NCI-H1092 treated with DMSO at 0.1 percent for 48 hours (cell line): ENCODE results near the gene DIO3.

Experiments
- DNase-seq: peaks from one replicate; lab custom pipeline; 2025; lab: John Stamatoyannopoulos, UW

Gene DIO3

DNA sequence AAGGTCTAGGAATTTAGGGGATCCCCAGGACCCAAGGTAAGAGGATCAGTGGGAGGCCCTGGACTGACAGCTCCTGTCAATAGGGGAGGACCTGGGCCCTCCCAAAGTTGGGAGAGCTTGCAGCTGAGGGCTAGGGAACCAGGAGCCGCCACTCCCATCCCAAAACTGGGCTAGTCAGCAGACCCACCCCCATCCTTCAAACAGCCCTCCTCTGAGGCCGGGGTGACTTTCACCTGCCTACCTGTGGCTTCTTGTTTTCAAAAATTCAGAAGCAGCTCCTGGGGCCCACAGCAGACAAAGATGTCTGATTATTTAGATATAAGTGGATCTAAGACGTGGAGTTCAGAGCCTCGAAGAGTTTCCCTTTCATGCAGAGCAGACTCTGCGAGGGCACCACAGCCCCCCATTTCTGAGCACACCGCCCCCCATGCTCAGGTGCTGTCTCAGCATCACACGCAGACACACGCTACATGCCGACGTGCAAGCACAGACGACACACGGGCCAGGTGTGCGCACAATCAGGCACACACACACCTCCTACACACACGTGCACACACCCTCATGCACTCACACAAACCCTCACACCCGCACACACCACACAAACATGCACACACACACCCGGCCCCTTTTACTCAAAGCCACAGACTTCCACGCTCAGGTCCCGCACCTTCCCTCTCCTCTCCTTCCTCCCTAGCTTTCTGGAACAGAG lies 21.9 kb downstream of the DIO3 start:
- DNase-seq: no peak

DNA sequence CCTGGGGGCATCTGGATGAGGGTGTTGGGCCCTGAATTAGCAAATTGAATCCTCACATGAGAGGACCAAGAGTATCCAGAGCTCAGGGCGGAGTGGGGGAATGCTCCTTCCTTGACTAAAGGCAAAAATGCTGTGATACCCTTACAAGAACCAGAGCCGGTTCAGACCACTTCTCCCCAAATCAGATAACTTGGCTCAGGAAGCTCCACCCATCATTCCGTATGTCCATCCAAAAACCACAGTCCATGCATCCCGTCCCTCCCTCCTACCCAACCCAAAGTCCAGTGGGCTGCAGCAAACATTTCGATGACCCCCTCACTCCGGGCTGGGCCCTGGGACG lies 22.4 kb downstream of the DIO3 start:
- DNase-seq: no peak

DNA sequence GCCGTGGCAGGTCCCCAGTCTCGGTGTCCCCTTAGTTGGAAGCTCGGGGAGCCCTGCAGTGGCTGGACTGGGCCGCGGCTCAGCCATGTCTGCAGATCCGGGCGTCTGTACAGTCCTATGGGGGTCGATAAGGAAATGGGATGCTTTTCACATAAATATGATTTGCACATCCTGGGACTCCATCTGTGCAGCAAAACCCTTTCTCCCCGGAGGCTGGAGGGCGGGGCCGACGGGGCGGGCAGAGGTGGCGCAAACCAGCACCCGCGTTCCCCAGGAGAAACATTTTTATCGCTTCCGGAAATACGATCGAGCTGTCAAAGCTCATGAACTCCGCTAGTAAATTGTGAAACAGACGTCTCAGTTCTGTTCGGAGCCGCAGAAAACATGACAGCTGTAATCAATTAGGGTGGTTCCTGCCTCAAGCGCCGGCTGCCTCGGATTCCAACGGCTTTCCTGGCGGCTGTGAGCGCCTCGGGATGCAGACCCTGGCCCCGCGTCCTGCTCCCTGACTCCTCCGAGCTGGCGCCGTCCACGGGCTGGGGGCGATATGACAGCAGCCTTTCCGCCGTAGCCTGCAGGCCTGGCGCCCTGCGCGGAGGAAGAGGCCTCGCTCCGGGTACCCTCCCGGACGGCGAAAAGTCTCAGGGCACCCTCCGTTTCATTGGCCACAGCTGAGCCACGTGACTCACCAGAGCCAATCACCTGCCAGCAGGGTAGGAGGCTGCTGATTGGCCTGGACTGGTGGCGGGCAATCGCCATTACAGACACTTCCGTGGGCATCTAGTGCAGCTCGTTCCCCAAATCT lies 23.0 kb downstream of the DIO3 start:
- no peak for DNase-seq

DNA sequence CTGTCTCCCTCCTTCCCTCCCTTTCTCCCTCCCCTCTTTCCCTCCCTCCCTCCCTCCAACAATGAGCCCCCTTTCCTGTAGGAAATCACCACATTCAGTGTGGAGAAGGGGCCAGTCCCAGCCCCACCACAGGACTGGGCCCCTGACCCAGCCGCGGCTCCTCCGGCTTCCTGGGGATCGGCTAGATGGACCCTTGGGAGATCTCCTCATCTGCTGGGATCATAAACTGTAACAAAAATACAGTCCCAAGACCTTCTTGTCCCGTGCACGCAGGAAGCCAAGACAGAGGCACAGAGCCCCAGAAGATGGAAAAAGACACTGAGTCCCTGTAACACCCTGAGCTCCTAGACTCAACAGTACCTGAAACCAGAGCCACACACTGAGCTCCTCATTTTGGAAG lies 23.9 kb downstream of the DIO3 start:
- DNase-seq: no peak

DNA sequence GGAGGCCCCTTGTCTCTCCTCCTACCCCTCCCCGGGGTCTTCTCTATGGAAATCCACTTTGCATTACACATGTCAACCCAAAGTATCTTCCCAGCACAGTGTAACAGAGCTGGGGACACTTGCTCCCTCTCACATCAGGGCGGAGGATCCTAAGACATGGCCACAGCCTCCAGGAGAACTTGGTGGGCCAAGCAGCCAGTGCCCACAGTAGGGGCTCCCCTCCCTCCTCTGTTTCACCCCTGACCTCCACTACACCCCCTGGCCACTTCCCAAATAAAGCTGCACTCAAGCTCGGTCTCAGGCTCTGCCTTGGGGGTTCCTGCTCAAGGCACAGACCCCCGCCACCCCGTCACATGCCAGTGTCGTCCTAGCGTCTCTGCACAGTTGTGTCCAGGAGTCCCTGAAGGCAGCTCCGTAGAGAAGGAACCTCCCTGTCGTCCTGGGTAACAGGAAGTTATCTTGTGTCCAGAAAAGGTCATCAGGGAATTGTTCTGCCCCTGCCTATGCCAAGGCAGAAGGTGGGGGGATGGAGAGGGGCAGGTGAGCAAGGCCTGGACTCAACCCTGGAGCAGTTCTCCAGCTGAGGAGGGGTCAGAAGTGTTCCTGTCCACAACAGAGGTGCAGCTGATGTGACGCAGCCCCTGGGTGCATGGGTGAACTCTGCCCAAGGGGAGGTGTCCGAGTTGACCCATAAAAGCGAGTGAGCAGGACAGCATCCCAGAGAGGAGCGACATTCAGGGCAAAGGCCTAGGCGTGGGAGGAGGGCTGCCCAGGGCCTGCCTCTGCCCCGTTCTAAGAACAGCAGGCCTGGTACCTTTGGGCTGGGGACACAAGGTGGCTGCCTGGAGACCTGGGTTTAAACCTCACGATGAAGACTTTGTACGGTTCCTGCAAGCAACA lies 25.5 kb downstream of the DIO3 start:
- no peak for DNase-seq

DNA sequence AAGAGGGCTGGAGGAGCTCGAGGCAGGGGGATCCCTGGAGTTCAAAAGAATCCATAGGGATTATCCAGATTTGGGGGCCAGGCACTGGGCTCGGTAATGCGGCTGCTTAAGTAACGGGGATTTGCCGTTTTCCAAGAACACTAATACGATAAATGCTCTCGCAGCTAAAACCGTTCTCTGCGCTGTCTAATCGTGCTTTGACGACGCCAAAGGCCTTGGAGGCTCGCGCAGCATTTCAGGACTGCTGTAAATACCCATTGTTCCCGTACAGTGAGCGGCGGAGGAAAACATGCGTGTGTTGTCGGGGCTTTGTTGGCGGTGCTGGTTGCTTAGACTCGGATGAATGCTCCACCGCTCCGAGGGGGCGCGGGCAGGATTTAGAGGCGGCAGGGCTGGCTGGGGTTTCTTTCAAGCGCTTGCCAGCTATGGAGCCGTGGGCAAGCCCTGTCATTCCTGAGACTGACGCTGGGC lies 26.2 kb downstream of the DIO3 start:
- no peak for DNase-seq

DNA sequence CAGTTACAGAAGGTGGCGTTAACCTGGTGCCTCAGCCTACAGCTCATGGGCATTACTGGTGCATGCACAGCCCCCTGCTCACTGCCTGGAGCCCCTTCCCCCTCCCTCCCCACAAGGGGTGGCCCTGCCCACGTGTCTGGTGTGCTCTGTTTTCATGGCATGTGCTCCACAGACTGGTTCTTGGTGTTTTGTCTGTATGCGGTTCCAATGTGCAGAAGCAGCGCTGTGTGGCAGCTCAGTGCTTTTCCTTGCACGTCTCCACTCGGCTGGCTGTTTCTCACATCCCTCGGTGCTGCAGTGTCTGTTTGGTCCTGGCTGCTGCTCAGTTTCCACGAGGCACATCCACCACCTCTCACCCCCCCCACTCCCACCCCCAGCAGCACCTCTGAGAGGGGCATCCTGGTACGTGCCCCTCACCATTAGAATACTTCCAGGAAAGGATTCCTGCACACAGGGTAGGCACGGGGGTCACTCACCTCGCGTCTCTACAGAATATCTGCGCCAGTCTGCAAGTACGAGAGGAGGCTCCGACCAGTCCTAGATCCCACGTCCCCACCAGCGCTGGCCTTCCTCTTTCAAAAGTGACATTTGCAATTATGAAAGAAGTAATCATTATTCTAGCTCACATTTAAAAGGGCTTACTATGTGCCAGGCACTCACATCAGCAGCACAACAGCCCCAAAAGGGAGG lies 27.1 kb downstream of the DIO3 start:
- DNase-seq: no peak

DNA sequence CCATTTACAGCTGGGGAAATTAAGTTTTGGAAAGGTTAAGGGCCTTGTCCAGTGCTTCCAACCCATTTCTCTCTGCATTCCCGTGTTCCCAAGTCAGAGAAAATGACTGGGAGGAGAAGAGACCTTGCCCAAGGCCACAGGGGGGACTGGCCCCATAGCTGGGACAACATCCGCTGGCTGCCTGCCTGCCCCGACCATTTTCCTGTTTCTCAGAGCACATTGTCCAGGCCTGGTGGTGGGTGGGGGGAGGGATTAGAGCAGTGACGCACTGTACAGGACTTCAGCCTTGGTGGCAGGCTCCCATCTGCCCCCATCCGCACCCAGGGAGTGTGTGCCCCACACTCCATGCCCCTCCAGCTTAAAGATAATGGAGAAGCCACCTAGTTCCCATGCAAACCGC lies 27.7 kb downstream of the DIO3 start:
- no peak for DNase-seq

DNA sequence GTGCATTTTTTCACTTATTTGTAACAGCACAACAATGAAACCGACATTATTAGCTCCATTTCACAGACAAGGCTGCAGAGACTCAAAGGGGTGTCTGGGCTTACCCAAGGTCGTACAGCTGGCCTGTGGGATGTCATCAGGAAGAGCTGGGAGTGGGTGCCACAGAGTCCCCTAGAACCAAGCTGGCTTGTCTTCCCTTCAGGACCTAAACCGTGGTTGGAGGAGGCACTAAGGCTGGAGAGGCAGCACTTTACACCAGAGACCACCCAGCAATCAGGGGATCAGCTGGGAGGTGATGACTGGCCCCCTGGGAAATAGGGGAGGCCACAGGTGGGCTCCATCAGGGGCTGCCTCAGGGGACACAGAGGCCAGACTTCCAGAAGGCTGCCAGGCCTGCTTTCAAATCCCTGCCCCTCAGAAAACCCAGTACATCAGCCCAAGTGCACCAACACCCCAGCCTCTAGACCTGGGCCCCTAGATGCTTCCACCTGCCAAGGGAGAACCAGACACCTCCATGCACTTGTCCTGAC lies 28.3 kb downstream of the DIO3 start:
- no peak for DNase-seq

DNA sequence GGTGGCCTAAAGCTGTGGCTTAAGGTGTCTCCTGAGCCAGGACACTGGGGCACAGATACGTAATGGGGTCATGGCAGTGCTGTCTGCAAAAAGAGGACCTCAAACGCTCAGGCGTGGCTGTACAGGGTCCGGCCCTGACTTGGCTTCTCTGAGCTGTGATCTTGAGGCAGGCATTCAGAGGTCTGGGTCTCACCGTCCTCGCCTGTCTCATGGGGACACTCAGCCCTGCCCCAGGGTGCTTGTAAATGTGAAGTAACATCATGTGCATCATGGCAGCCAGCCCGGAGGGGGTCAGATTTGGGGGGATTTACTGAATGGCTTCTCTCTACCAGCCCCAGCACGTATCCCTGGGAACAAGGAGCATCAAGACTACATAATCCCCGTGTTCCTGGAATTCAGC lies 28.8 kb downstream of the DIO3 start:
- DNase-seq: no peak

DNA sequence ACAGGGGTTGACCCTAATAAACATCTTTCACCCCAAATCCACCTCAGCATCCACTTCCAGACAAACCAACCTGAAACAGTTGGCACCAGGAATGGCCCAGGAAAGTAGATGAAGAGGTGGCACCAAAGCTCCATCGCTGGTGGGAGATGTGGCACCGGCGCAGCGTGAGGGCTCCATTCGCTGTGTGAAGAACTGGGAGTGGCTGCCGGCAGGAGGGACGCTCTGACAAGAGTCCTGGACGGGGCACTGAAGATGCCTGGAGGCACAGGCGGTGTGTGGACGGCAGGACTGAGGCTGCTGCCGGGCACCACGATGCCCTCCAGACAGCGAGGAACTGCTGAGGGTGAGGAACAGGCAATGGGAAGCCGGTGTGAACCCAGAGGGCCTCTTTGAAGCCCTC lies 29.3 kb downstream of the DIO3 start:
- DNase-seq: no peak

DNA sequence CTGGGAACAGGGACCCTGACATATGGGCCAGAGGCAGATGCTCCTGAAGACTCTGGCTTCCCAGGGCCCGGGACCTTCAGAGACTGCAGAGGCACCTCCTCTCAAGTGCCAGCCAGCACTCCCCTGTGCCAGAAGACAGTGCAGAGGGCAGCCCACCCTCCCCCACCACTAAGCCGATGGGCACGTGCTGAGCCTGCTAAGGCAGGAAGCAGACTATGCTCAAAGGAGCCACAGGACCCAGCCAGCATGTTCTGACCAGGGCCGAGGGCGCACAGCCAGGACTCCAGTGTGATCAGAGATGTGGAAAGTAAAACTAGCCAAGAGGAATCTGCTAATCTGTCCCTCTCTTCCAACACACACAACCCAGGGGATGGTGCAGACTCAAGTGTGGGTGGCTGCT lies 29.8 kb downstream of the DIO3 start:
- no peak for DNase-seq

DNA sequence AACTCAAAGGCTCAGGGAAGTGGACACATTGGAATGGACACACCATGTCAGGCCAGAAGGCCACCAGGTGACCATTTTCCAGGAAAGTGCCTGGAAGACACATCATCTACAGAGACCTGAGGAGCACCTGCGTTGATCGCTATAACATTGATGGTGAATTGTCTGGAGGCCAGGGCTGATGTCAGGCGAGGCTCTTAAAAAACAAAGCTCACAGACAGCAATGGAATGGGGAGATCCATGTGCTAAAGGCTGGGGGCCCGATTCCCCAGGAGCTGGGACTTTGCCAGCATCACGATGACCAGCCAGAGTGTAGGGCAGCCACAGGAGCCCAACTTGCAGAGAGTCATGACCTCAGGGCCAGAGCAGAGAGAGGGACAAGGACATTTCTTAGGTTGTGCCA lies 30.3 kb downstream of the DIO3 start:
- no peak for DNase-seq

DNA sequence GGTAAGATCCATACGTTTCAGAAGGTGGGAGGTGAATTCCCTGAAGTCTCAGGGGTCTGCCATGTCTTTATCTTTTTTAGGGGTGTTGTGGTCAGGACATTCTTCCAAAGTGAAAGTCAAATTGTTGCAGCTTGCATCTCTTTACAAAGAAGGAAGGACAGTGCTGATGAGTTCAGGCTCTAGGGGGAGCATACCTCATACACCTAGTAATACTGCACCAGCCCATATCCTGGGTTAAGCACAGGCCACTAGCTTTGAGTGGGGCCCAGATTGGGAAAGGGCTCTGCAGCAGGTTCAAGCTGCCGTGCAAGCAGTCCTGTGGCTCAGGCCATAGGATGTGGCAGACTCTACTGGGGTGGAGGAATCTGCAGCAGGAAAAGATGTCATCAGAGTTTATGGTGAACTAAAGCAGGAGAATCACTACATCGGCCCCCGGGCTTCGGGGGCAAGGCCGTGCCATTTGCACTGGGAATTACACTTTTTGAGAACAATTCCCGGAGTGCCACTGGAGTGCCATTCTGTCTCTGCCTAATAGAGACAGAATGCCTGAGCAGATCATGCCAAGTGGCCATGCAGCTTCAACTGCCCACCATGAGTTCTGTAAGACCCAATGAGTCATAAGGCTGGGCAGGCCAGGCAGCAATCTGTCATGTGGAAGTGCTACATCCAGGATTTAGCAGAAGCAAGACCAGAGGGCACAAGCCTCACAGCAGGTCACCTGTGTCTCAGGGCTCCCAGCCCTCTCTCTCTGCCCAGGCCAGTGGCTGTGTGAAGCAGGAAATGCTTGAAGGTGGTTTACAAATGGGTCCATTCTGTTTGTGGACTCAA lies 32.3 kb downstream of the DIO3 start:
- no peak for DNase-seq

DNA sequence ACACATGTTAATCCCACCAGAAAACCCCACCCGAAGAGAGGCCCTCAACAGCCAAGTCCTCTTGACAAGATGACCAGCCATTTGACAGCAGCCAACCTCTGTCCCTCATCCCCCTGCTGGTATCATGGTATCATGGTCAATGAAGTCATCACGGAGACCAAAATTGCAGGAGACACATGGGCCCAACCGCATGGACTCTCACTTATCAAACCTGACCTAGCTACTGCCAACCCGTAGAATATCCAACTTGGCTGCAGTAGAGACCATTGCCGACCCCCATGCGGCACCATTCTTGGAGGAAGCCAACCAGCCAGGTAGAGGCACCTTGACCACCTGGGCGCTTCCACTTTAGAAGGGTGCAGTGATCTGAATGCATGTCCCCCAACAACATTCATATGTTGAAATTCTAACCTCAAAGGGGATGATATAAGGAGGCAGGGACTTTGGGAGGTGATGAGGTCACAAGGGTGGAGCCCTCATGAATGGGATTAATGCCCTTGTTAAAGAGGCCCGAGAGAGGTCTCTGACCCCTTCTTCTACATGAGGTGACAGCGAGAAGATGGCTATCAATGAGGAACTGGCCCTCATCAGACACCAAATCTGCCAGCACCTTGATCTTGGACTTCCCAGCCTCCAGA lies 33.3 kb downstream of the DIO3 start:
- no peak for DNase-seq

DNA sequence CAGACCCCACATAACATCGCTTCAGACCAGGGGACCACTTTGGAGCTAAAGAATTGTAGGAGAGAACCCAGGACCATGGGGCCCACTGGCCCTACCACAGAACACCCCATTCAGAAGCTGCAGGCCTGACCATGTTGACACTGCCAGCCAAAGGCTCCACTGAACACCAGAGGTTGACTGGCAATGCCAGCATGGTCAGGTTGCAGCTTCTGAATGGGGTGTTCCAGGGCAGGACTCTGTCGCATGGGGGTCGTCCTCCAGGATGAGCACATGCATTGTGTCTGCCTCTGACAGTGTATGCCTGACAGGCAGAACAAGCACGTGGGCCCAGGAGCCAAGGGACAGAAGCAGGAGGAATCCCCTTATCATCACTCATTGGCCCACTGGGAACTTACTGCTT lies 34.1 kb downstream of the DIO3 start:
- DNase-seq: no peak

DNA sequence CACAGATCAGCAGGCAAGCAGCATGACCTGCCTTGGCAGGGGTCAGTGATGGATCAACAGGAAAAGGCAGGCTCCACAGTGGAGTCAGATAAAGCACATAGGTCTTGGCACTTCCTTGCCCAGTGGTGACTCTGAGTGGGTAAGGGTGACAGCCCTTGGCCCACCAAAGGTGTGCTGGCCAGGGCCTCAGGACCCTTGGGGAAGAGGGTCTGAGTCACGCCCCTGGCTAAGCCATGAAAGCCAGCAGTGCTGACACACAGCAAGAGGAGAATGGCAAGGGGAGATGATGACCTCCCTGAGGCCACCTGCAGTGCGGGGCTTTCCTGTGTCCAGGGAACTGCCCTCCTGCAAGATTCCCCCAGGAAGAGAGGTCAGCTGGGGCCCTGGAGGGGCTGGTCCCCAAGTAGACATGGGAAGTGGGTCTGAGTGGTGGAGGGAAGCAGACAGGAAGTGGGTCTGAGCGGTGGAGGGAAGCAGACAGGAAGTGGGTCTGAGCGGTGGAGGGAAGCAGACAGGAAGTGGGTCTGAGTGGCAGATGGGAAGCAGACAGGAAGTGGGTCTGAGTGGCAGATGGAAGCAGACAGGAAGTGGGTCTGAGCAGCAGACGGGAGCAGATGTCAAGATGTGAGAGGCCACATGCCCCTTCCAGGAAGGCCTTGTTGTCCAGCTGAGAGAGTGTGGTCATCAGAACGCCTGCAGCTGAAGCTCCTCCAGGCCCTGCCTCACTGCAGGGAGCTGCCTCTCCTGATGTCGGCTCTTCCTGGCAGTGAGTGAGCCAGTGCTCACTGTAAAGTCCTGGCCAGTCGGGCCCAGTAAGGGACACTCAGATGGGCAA lies 34.8 kb downstream of the DIO3 start:
- no peak for DNase-seq

DNA sequence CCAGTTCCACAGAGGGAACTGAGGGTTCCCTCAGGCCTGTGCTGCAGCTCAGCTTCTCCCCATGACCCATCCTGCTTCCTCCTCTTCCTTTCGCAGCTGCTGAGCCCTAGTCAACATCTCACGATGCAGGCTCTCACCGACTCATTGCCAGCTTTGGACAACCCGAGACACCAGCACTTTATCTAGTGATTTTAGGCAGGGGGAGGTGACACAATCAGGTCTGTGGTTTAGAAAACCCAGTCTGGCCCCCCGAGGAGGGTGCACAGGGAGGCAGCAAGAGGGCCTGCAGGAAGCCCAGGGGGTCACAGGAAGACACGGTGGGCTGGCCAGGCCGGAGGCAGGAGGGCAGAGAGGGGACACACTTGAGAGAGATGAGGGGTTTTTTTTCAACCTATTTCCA lies 35.4 kb downstream of the DIO3 start:
- no peak for DNase-seq

DNA sequence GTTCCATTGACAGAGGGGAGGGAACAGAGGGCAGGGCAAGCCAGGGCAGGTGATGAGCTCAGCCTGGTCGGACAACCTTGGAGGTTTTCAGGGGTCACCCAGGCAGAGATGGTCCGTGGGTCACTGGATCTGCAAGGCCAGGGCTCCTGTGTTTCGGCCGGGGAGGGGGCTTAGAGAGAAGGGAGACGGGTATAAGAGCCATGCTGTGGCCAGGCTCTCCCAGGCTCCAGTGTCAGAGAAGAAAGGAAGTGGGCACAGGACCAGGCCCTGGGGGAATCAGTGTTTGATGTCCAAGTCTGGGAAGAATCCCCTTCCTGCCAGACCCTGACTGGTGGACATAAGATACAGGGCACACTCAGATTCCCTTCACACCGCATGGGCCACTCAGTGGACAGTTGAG lies 36.9 kb downstream of the DIO3 start:
- DNase-seq: no peak
